GM18867 (cell line): Measurements from ENCODE around the gene TRAPPC4.
A peak's percentile ranks its signal among the peaks of the same experiment; 100 is the strongest.
"Not testable (repeated sequence)": the region's sequence is repeated elsewhere in the genome, so short reads cannot be mapped to it uniquely, and the experiment has no call there.

Experiments
- ATAC-seq: cut with Tn5 transposase; IDR thresholded peaks from one replicate; pipeline ENCODE4 v1.9.1; 2021; ENCODE audit warnings: mild to moderate bottlenecking, moderate library complexity; ENCODE audit not compliant: unreplicated experiment

The TRAPPC4 gene

GRCh38 chr11:119030329-119031047 lies 11.9 kb downstream of the TRAPPC4 start, which contains the start of gene SLC37A4:
SLC37A4 (minus strand) TSS chr11:119030877.
- peak; percentile 84 for ATAC-seq

GRCh38 chr11:119031912-119032280 lies 13.3 kb downstream of the TRAPPC4 start:
- ATAC-seq, result no peak

GRCh38 chr11:119033421-119033820 lies 14.9 kb downstream of the TRAPPC4 start:
- ATAC-seq, result not testable (repeated sequence)

GRCh38 chr11:119034813-119035212 lies 16.2 kb downstream of the TRAPPC4 start:
- ATAC-seq, result no peak

GRCh38 chr11:119038884-119039283 lies 20.3 kb downstream of the TRAPPC4 start:
- ATAC-seq, result no peak

- not testable (repeated sequence) for ATAC-seq
These were observed 20.9 kb downstream of the TRAPPC4 start for GRCh38 chr11:119039471-119039870.

- no peak for ATAC-seq
These were observed 23.4 kb downstream of the TRAPPC4 start for GRCh38 chr11:119041821-119042514.

GRCh38 chr11:119042927-119043326 lies 24.4 kb downstream of the TRAPPC4 start:
- no peak for ATAC-seq

- ATAC-seq, result no peak
These were observed 26.1 kb downstream of the TRAPPC4 start for GRCh38 chr11:119044708-119045107.

GRCh38 chr11:119046489-119046888 lies 27.9 kb downstream of the TRAPPC4 start:
- ATAC-seq, result no peak

- no peak for ATAC-seq
These were observed 28.6 kb downstream of the TRAPPC4 start for GRCh38 chr11:119047205-119047604.

GRCh38 chr11:119048644-119049043 lies 30.1 kb downstream of the TRAPPC4 start:
- ATAC-seq, result no peak

- ATAC-seq, result no peak
These were observed 30.5 kb downstream of the TRAPPC4 start for GRCh38 chr11:119049081-119049480.

- ATAC-seq, result no peak
These were observed 33.0 kb downstream of the TRAPPC4 start for GRCh38 chr11:119051440-119052162.

GRCh38 chr11:119052163-119052814 lies 33.7 kb downstream of the TRAPPC4 start:
- ATAC-seq, result no peak

- no peak for ATAC-seq
These were observed 35.9 kb downstream of the TRAPPC4 start for GRCh38 chr11:119054418-119054817.

GRCh38 chr11:119055901-119056300 lies 37.3 kb downstream of the TRAPPC4 start:
- no peak for ATAC-seq

GRCh38 chr11:119056421-119056999 lies 37.9 kb downstream of the TRAPPC4 start:
- peak; percentile 10 for ATAC-seq

- ATAC-seq, result peak; percentile 90
These were observed 38.6 kb downstream of the TRAPPC4 start, which contains the start of gene HYOU1 for GRCh38 chr11:119057000-119057769. HYOU1 (minus strand) TSS chr11:119057205; CDS start chr11:119056160, 1,045 bp downstream.

GRCh38 chr11:119059128-119059527 lies 40.6 kb downstream of the TRAPPC4 start:
- not testable (repeated sequence) for ATAC-seq
